Activated naive CD8-positive, alpha-beta T cell (primary cell): ENCODE measurements around the gene SEMA4D.

Source experiments
- H3K27ac Mint-ChIP-seq: one replicate; pipeline ENCODE4 v1.8.0; 2021; ENCODE audit warnings: mixed read lengths
- H3K27me3 Mint-ChIP-seq: one replicate; pipeline ENCODE4 v1.8.0; 2021; ENCODE audit warnings: mixed read lengths
- H3K36me3 Mint-ChIP-seq: one replicate; pipeline ENCODE4 v1.8.0; 2021; ENCODE audit warnings: mixed read lengths
- H3K4me1 Mint-ChIP-seq: one replicate; pipeline ENCODE4 v1.8.0; 2021; ENCODE audit warnings: low read depth, mixed read lengths
- H3K4me3 Mint-ChIP-seq: one replicate; pipeline ENCODE4 v1.8.0; 2021; ENCODE audit warnings: mild to moderate bottlenecking, mixed read lengths
- H3K9me3 Mint-ChIP-seq: one replicate; pipeline ENCODE4 v1.8.0; 2021; ENCODE audit warnings: low read depth, mixed read lengths

Gene SEMA4D

GRCh38 chr9:89395931-89396710, 101.8 kb downstream of the SEMA4D start:
- Mint-ChIP-seq H3K9me3 (no peaks in the 10 kb centered on the region), H3K4me1 (peaks cover 6% of the 10 kb centered on the region), H3K27ac (peak overlapping the region; percentile 66), H3K36me3 (peaks cover 8% of the 10 kb centered on the region), H3K4me3 (no peak overlapping the region), H3K27me3 (no peaks in the 10 kb centered on the region)

GRCh38 chr9:89394412-89394811, 103.5 kb downstream of the SEMA4D start:
- Mint-ChIP-seq H3K4me3 (no peak overlapping the region), H3K27ac (peak overlapping the region; percentile 58), H3K4me1 (no peaks in the 10 kb centered on the region), H3K27me3 (no peaks in the 10 kb centered on the region), H3K9me3 (no peaks in the 10 kb centered on the region), H3K36me3 (peaks cover 4% of the 10 kb centered on the region)

- peak overlapping the region; percentile 77 for H3K27ac Mint-ChIP-seq
- H3K27me3 Mint-ChIP-seq: no peaks in the 10 kb centered on the region
- H3K36me3 Mint-ChIP-seq: peaks cover 4% of the 10 kb centered on the region
- H3K9me3 Mint-ChIP-seq: no peaks in the 10 kb centered on the region
- H3K4me1 Mint-ChIP-seq: no peaks in the 10 kb centered on the region
- H3K4me3 Mint-ChIP-seq: no peak overlapping the region
These were observed 106.3 kb downstream of the SEMA4D start for GRCh38 chr9:89391585-89391984.

- Mint-ChIP-seq H3K4me3 (no peak overlapping the region), H3K4me1 (peaks cover 5% of the 10 kb centered on the region), H3K9me3 (no peaks in the 10 kb centered on the region), H3K36me3 (peaks cover 4% of the 10 kb centered on the region), H3K27ac (peak overlapping the region; percentile 34), H3K27me3 (no peaks in the 10 kb centered on the region)
These were observed 107.3 kb downstream of the SEMA4D start for GRCh38 chr9:89390578-89391116.

GRCh38 chr9:89390068-89390555, 107.8 kb downstream of the SEMA4D start:
- Mint-ChIP-seq H3K9me3 (no peaks in the 10 kb centered on the region), H3K4me1 (peaks cover 6% of the 10 kb centered on the region), H3K36me3 (peaks cover 4% of the 10 kb centered on the region), H3K27ac (peak overlapping the region; percentile 66), H3K27me3 (no peaks in the 10 kb centered on the region), H3K4me3 (no peak overlapping the region)

GRCh38 chr9:89388868-89389177, 109.1 kb downstream of the SEMA4D start:
- H3K27ac Mint-ChIP-seq: no peak overlapping the region
- H3K4me1 Mint-ChIP-seq: peaks cover 14% of the 10 kb centered on the region
- H3K9me3 Mint-ChIP-seq: no peaks in the 10 kb centered on the region

GRCh38 chr9:89388084-89388867, 109.6 kb downstream of the SEMA4D start:
- Mint-ChIP-seq H3K4me1 (peaks cover 16% of the 10 kb centered on the region), H3K36me3 (peaks cover 5% of the 10 kb centered on the region), H3K27me3 (no peaks in the 10 kb centered on the region), H3K9me3 (no peaks in the 10 kb centered on the region), H3K4me3 (no peak overlapping the region), H3K27ac (peak overlapping the region; percentile 64)

More at GRCh38 chr9:89388868-89389177, 109.1 kb downstream of the SEMA4D start:
- Mint-ChIP-seq H3K27me3 (no peaks in the 10 kb centered on the region), H3K4me3 (no peak overlapping the region), H3K36me3 (peaks cover 7% of the 10 kb centered on the region)

GRCh38 chr9:89387197-89387849, 110.6 kb downstream of the SEMA4D start:
- Mint-ChIP-seq H3K27me3 (no peaks in the 10 kb centered on the region), H3K36me3 (peaks cover 5% of the 10 kb centered on the region), H3K4me1 (peaks cover 23% of the 10 kb centered on the region), H3K27ac (peak overlapping the region; percentile 73), H3K9me3 (no peaks in the 10 kb centered on the region), H3K4me3 (no peak overlapping the region)

- Mint-ChIP-seq H3K27ac (peak overlapping the region; percentile 83), H3K36me3 (peaks cover 5% of the 10 kb centered on the region), H3K9me3 (no peaks in the 10 kb centered on the region), H3K4me1 (peaks cover 27% of the 10 kb centered on the region), H3K4me3 (no peak overlapping the region), H3K27me3 (no peaks in the 10 kb centered on the region)
These were observed 111.1 kb downstream of the SEMA4D start for GRCh38 chr9:89386797-89387196.

GRCh38 chr9:89386206-89386605, 111.7 kb downstream of the SEMA4D start:
- H3K36me3 Mint-ChIP-seq: peaks cover 5% of the 10 kb centered on the region

GRCh38 chr9:89384783-89385182, 113.1 kb downstream of the SEMA4D start:
- Mint-ChIP-seq H3K36me3 (peaks cover 5% of the 10 kb centered on the region), H3K4me1 (peaks cover 35% of the 10 kb centered on the region), H3K4me3 (no peak overlapping the region), H3K9me3 (no peaks in the 10 kb centered on the region), H3K27ac (peak overlapping the region; percentile 78), H3K27me3 (no peaks in the 10 kb centered on the region)

More at GRCh38 chr9:89386206-89386605, 111.7 kb downstream of the SEMA4D start:
- Mint-ChIP-seq H3K27ac (peak overlapping the region; percentile 83), H3K4me1 (peaks cover 31% of the 10 kb centered on the region), H3K27me3 (no peaks in the 10 kb centered on the region), H3K4me3 (no peak overlapping the region), H3K9me3 (no peaks in the 10 kb centered on the region)

- Mint-ChIP-seq H3K4me3 (no peak overlapping the region), H3K9me3 (no peaks in the 10 kb centered on the region), H3K36me3 (peaks cover 7% of the 10 kb centered on the region), H3K27me3 (no peaks in the 10 kb centered on the region), H3K4me1 (peaks cover 39% of the 10 kb centered on the region), H3K27ac (peak overlapping the region; percentile 85)
These were observed 114.1 kb downstream of the SEMA4D start for GRCh38 chr9:89383721-89384300.

GRCh38 chr9:89383030-89383720, 114.7 kb downstream of the SEMA4D start:
- peak overlapping the region; percentile 91 for H3K27ac Mint-ChIP-seq
- H3K4me3 Mint-ChIP-seq: no peak overlapping the region
- H3K27me3 Mint-ChIP-seq: no peaks in the 10 kb centered on the region
- H3K4me1 Mint-ChIP-seq: peaks cover 39% of the 10 kb centered on the region
- H3K36me3 Mint-ChIP-seq: peaks cover 8% of the 10 kb centered on the region
- no peaks in the 10 kb centered on the region for H3K9me3 Mint-ChIP-seq
